Inflammatory macrophage treated with lipopolysaccharide for 1 hour (primary cell): Measurements from ENCODE around the gene SGIP1.
A peak's percentile ranks its signal among the peaks of the same experiment; 100 is the strongest.
"Not testable (repeated sequence)": the region's sequence is repeated elsewhere in the genome, so short reads cannot be mapped to it uniquely, and the experiment has no call there.

ENCODE experiments used
- DNase-seq, 2 donors: peaks; one replicate each; pipeline ENCODE4 v3.0.0-alpha.2; 2020 to 2022

SGIP1 gene

DNA sequence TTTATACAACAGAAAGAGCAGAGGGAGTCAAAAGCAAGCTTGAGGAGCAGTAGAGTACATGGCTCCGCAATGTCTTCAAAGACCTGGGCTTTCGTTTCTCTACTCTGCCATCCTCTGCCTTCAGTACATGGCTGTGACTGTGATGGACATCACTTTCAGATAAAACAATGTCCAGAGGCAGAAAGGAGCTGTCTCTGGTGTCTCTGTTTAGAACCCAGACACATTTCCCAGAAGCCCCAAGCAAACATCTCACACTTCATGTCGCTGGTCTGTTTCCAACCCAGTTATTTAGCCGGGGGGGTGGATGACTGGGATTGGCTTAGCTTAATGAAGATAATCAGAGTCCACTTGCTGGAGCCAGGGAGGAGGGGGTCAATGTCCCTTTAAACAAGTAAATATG lies 25.6 kb downstream of the SGIP1 start:
- DNase-seq = no peak

DNA sequence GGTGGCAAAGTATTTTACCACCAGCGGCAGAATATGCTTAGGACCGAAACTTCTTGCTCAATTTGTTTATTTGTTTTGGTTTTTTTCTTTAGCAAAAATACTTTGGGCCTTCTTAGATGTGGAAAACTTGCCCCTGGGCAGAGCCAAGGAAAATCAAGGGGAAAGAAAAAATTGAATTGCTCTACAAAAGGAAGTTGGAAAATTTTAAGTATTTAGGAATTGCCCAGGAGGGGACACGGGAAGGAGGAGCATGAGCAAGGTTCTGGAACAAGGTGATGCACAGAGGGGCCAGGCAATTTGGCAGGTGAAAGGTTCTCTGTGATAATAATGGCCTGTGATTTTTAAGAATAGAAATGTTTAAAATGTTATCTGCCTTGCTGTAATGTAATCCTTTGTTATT lies 28.6 kb downstream of the SGIP1 start:
- no peak for DNase-seq

DNA sequence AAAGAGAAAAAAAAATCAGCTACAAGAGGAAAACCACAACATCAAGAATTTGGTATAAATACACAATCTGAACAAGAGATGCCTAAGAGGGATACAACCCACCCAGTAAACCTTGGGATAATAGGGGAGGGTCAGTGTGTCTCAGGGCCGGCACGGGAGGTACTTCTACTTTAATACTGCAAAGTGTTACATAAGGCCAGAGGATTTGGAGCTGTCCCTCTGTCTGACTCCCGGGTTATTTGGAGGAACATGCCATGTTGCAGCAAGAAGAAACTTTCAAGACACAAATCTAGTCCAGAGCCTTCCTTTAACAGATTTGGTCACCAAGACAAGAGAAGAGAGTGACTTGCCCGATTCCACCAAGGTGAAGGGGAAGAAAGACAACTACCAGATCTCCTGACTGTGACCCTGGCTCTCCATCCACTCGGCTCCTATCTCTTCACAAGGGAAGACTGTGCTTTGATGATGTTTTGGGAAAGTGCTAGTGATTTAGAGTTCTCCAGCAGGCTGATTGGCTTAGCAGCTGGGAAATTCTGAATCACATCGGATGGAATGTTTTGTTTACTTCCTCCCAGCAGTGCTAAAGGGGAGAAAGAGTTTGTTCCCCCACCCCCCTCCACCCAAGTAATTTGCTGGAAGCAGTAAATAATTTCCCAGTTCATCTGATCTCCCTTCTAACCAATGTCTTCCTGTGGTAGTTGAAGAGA lies 29.3 kb downstream of the SGIP1 start:
- DNase-seq = peak; percentile 2 to 7

DNA sequence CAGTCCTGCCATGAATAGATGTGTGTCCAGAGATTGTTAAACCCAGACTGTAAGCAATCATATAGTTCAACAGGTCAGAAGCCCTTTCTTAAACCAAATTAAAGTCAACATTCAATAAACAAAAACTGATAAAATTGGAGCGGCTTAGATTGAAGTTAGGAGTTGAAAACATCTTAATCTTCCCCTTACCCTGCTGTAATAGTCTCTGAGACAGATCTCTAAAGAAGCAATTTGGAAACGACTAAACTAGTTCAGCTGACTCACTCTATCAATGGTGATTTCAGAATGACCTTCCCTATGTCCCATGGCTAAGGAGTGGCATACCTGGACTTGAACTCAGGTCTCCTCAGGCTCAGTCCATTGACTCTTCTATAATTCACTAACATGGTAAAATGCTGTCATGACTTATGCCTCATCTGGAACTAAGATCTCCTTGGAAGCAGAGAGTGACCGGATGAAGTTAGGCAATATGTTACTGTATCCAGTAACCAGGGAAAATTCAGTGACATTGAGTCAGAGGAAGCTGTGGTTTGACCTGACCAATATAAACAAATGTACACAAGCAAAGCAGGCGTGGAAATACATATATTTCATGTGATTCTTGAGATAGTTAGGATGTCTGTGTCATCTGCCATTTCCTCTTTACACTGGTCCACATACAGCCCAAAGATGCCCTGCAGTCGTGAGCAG lies 30.1 kb downstream of the SGIP1 start:
- DNase-seq = peak; percentile 90 to 96

DNA sequence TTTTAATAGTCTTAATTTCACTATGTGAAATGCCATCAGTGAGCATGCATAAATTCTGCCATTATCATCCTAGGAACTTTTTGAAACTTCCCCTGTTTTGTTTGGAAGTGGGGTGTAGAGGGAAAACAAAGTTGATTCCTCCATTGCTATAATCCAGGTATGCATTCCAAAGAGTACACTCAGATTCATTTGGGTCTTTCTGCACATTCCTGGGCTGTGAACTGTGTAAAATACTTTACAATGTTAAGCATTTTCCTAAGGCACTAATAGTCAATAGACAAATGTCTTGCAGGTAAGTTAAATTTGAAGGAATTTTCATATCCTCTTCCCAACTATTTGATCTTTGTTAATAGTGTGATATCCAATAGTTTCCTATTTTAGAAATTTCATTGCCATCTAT lies 36.2 kb downstream of the SGIP1 start:
- DNase-seq = no peak

DNA sequence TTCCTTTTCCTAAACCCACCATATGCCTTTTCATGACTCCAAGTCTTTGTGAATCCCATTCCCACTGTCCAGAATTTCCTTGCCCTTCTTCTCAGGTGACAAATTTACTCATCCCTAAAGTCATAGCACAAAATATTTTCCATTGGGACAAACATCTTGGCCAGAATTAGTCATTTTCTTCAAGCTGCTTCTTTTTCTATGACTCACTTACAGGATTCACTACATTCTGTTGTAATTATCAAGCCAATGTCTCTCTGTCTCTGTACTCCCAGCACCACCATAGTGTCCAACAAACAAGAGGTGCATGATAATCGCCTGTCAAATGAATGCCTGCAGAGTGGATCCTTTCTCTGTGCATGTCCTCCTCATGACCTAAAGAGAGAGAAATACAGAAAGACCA lies 37.8 kb downstream of the SGIP1 start:
- no peak for DNase-seq

DNA sequence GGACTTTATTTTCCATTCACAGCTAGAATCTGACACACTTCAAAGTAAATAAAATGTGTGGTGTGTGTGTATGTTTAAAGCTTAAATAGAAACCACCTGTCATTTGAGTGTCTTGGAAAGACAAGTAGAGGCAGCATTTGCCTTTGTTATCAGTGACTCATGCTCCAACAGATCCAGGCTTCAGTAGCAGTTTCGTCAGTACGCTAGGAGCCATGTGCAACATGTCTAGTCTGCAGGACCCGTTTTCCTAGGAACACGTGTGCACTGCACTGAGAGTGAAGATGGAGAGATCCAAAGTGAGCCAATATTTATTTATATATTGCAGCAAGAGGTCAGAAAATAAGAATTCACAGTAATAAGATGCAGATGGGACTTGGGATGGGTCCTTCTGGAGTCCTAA lies 41.8 kb downstream of the SGIP1 start:
- DNase-seq = no peak

DNA sequence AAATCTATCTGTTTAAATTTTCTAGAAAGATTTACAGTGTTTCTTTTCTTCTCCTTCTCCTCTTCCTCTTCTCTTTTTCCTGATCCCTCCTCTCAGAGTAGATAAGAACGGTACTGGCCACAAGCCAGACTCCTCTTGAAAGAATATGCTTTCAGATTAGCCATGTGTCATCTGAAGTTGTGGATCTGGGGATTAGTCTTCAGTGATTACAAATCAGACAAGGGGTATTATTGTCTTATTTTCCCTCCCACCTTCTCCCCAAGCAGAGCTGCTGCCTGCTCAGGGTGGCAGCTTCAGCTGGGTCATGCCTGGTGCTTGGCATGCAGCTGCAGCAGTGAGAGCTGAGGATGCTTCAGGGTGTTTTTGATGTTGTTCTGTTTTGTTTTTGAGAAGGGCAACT lies 42.7 kb downstream of the SGIP1 start:
- DNase-seq = no peak

DNA sequence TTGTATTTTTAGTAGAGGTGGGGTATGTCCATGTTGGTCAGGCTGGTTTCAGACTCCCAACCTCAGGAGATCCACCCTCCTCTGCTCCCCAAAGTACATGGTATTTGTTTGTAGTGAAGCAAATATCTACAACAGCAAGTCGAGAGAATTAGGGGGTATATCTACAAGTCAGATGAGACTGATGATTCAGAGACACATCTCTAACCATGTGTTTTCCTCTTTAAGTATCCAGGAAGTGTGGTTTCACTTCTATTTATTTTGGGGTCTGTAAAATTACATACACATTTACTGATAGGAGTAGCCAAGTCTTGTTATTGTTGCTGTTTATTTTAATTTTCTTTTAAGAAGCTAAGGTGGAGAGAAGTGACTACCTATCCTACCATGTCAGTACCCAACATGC lies 44.9 kb downstream of the SGIP1 start:
- no peak for DNase-seq

DNA sequence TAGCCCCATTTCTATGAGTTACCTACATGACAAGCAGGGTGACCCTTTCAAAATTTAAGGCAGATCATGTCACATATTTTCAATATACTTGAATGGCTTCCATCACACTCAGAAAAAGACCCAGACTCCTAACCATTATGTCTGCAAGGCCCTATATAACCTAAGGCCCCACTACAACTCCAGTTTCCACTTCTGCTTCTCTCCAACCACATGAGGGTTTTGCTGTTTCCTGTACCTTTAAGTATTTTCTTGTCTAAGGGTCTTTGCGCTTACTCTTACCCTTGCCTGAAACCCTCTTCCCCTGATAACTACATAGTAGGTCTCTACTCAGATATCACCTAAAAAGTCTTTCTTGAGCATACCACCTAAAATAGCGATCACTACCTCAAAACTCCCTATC lies 46.1 kb downstream of the SGIP1 start:
- DNase-seq = no peak

DNA sequence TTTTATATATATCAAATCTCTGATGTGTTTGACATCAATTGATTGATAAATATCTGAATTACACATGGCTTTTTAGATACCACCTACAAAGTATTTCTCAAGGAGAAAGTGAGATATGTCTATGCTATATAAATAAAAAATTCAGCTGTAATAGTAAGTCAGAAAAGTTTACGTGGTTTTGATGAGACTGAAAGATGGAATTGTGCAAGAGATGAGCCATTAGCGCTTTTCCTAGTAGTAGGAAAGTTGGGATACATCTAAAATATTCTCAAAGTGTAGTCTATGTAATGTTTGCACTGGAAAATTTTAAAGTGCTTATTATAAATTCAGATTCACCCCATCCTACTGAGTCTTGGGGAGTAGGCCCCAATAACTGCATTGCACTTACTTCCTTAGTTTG lies 49.1 kb downstream of the SGIP1 start:
- no peak for DNase-seq

DNA sequence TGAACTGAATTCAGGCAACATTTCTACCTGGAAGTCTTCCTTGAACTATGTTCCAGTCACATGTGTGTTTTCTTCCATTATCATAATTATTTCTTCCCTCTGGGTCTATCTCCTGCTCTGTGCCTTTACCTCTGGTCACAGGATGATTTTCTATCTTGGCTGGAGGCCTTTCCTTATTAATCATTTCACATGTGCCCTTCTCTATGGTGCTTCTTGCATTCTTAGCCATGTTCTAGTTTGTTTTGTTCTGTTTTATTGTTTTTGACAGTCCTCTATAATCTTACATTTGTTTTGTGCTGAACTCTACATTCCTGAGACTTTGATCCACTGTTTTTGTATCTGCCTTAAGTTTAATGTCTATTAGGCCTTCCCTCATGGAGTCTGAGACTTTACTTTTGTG lies 51.0 kb downstream of the SGIP1 start:
- no peak for DNase-seq

DNA sequence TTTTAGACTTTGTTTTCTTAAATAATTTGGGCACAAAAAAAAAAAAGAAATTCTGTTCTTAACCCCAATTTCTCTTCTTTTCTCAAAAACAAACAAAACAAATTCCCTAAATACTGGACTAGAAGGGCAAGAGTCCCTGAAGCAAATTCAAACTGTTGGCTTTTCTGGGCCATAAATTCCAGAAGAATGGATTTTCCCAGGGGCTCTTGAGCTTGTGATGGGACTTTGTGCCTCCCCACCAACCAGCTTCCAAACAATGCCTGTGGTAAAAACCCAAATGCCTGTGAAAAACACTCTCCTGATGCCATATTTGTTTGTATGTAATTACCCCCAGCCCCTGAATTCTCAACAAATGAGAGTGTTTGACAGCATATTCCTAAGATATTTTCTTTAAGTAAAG lies 55.4 kb downstream of the SGIP1 start:
- DNase-seq = no peak

DNA sequence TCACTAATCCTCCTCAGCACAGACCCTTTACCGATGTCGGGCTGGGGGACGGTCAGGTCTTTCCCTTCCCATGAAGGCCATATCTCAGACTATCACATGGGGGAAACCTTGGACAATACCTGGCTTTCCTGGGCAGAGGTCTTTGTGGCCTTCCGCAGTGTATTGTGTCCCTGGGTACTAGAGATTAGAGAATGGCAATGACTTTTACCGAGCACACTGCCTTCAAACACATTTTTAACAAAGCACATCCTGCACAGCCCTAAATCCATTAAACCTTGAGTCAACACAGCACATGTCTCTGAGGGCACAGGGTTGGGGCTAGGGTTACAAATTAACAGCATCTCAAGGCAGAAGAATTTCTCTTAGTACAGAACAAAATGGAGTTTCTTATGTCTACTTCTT lies 58.2 kb downstream of the SGIP1 start:
- DNase-seq = not testable (repeated sequence)

DNA sequence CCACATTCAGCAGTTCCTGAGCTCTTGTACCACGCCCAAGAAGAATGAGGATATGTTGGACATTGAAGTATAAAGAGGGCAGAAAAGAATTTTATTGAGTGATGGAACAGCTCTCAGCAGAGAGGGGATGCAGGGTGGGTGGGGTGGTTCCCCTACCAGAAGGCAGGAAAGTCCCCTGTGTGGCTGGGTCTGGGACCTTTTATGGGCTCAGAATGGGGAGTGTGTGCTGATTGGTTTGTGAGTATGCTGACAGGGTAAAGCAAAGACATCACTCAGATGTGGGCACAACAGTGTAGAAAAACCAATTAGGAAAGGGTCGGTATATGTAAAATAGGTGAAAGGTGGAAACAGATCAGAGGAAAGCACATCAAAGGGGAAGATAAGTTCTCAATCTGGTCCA lies 62.2 kb downstream of the SGIP1 start:
- no peak for DNase-seq

DNA sequence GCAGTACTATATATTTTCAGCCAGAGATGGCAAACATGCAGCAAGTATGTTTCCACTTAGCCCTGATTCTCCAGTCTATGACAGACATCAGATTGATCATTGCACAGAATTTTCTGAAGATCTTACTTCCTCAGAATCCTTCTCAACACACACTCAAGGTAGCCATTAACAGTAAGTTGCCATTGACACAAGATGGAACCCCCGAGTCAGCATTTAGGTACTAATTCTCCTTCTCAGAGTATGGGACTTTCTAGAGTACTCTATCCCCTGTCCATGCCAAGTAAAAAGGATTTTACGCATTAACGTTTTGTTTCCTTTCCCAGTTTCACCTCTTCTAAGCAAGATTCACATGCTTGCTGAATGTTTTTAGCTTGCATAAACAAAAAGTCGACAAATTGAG lies 63.5 kb downstream of the SGIP1 start:
- DNase-seq = no peak

DNA sequence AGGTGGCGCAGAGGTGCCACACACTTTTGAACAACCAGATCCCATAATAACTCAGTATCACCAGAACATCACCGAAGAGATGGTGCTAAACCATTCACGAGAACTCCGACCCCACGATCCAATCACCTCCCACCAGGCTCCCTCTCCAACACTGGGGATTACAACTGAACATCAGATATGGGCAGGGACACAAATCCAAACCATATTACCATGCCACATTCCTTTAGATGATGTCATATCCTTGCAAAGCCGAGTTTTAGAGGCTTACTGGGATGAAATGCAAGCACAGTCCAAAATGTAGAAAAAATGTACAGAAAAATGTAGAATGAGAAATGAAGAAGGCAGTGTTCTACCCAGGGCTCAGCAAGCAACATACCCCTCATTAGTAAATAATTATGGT lies 64.7 kb downstream of the SGIP1 start:
- no peak for DNase-seq

DNA sequence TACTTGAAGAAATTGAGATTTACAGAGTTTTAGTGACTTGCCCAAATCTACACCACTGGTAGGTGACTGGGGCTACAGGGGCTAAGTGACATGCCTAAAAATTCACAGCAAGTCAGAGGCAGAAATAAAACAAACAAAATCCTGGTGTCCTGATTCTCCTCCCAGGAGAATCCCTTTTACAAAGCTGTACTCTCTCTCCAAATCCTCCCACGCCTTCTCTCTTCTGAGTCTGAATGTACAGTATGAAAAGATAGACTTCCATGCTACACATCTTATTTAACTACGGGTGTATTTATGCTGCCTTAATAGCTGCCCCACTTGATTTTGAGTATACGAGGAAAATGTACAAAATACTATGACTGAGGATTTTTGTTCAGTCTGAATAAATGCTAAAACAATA lies 65.4 kb downstream of the SGIP1 start:
- DNase-seq = no peak

DNA sequence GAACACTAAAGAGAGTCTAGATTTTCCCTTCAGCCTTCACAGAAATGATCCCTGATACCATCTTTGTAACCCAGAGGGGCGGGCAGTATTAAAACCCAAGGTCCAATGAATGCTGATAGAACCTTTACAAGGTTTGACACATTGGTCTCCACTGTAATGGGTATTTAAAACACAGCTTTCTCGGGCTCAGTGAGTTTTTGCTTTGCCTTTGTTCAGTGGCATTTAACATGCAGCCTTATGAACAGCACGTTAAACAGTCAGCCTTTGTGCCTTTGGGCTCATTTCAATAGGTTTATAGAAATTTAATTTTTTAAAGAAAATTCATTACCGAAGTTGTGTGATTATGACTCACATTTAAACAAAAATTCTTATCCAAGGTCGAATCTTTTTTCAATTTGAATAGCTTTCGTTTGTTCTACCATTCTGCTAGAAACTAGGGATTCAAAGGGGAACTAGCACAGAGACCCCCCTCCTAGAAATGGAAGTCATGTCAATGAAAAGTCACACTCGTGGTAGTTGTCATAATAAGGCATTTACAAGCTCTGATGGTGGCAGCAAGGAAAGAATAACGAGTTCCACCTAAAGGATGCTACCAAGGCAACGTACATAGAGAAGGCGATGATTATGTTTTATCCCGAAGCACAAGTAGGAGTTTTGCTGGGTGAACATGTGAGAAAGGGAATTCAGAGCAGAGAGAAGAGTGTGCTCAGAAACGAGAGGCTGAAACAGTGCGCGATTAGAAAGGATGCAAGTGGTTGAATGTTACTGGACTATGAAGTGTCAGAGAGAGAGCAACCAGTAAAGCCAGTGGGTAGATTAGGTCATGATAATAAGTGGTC lies 66.2 kb downstream of the SGIP1 start:
- DNase-seq = no peak

DNA sequence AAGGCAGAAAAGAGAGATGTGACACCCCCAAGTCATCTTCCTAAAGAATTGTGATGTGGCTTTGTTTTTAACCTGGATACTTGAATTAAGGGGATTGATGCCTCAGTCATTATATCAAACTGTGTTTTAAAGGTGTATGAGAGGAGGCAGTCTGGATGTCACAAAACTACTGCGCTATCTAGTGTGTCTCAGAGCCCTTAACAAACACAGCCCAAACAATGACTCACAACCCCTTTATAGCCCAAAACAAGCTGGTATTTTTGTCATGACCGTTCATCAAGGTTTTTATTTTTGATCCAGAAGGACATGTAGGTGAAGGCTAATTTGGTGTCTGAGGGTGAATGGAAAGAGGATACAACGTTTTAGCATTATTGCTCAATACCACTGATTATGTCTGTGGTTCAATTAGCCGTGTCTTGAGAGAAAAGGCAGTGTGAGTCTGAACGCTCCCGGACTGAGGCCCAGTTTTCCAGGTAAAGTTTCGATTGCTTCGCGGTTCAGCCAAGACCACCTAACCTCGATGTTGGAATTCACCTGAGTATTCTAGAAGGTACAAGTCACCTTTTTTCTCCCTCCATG lies 71.6 kb downstream of the SGIP1 start:
- DNase-seq = no peak

DNA sequence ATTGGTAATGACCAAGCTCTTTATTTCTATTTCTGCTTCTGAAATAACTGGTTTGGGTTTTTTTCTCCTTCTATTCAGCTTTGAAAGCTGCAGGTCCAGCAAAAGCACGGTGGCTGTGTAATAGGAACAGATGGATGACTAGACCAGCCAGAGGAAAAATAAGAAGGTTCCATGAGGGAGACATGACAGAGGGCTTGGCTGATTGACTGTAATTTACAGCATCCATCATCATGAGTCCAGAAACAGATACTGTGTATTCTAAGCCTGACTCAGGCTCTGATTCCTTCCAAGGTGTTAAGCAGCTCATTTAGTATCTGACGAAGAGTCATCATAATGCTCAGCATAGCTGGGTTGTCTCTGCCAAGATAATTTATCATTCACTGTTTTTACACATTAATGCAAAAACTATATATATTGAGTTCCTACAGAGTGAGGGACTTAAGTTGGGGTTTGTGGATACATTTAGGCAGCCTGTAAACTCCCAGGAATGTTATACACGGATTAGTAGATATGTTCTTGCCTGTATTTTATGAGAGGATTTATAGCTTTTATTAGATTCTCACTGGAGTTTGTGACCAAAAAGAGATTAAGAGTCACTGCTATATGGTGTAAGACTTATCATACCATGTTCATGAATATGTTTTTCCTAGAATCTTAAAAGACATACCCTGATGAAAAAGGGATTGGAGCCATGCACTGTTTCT lies 72.6 kb downstream of the SGIP1 start:
- DNase-seq = no peak

DNA sequence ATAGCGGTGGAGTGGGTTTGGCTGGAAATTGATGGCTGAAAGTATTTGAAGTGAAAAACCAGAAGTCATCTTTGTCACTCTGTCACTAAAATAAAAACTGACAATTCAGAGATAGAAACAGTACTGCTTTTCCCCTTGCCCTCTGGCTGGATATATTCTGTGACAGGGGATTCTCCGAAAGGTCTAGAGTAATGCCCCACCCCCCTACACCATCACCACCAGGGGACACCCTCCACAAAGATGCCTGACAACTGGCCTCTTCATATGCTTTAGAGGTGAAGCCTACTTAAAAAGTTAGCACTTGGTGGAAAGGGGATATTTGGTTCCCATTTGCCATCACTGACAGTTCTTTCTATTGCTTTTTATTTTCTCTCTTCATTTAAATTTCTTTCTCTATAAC lies 73.5 kb downstream of the SGIP1 start:
- DNase-seq = no peak

DNA sequence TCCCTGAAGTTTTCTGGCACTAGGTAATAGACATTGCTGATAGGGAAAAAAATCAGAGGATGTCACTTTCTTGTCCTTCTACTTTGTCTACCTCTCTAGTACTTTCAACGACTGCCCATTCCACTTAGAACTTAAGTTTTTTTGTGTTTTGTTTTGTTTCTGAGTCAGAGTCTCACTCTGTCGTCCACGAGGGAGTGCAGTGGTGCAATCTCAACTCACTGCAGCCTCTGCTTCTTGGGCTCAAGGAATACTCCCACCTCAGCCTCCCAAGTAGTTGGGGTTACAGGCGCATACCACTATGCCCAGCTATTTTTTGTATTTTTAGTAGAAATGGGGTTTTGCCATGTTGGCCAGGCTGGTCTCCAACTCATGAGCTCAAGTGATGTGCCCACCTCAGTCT lies 79.2 kb downstream of the SGIP1 start:
- no peak for DNase-seq
